Right atrium auricular region (tissue), 2 donors: Measurements from ENCODE around the gene DSPP. TPM values are rescaled to one million over a fixed set of nuclear protein-coding genes. Genes with fewer than 3 reads are reported as not detected.
A peak's percentile ranks its signal among the peaks of the same experiment; 100 is the strongest.

ENCODE experiments used
- DNase-seq: peaks from one replicate; pipeline ENCODE4 v3.0.0-alpha.2; 2019; ENCODE audit warnings: low spot score
- H3K27ac ChIP-seq, 2 donors: fragments of 200-600 bp; sonication (generic); 1 replicate in 1 of 2; 2 replicates in 1 of 2; pipeline ENCODE4 v1.5.1; 2016 to 2019
- H3K27me3 ChIP-seq, 2 donors: fragments of 200-600 bp; sonication (generic); one replicate each; pipeline versions ENCODE4 v1.5.1 to v1.6.0; 2017 to 2019
- H3K36me3 ChIP-seq: fragments of 200-600 bp; sonication (generic); one replicate; pipeline ENCODE4 v1.5.1; 2016
- H3K4me1 ChIP-seq, 2 donors: fragments of 200-600 bp; sonication (generic); one replicate each; pipeline versions ENCODE4 v1.5.1 to v1.6.0; 2017 to 2019
- H3K4me3 ChIP-seq, 2 donors: fragments of 200-600 bp; sonication (generic); 1 replicate in 1 of 2; 2 replicates in 1 of 2; pipeline ENCODE4 v1.5.1; 2017 to 2019; ENCODE audit warnings: mild to moderate bottlenecking in 1 of 2, moderate library complexity in 1 of 2
- H3K9me3 ChIP-seq, 2 donors: fragments of 200-600 bp; sonication (generic); one replicate each; pipeline ENCODE4 v1.5.1; 2019
- CTCF ChIP-seq, 2 donors: fragments of 200-600 bp; sonication (generic); IDR thresholded peaks; one replicate each; pipeline ENCODE4 v1.5.1; 2019; ENCODE audit warnings: antibody characterized with exemption in 2 of 2
- total RNA-seq, 2 donors: library from RNA; depleted of rRNA; stranded (reverse); fragments of >200 nt; gene quantifications; one replicate each; pipeline ENCODE4 v1.1.0, GENCODE V29; 2016

The DSPP gene
- total RNA-seq, 2 donors from 2014 or later = not detected

GRCh38 chr4:87614292-87614890 lies 6.1 kb downstream of the DSPP start:
- no peaks in the 10 kb centered on the region for H3K4me1 ChIP-seq

DNA sequence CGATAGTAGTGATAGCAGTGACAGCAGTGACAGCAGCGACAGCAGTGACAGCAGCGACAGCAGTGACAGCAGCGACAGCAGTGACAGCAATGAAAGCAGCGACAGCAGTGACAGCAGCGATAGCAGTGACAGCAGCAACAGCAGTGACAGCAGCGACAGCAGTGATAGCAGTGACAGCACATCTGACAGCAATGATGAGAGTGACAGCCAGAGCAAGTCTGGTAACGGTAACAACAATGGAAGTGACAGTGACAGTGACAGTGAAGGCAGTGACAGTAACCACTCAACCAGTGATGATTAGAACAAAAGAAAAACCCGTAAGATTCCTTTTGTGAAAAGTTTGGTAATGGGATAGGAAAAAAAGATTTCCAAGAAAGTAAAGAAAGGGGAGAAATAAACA lies 7.9 kb downstream of the DSPP start:
- peaks cover 0 to 6% of the 10 kb centered on the region in 2 donors for H3K4me1 ChIP-seq
- DNase-seq = no peak
- no peaks in the 10 kb centered on the region for H3K27me3 ChIP-seq
- H3K9me3 ChIP-seq = no peaks in the 10 kb centered on the region
- no peak overlapping the region for H3K4me3 ChIP-seq
- no peak overlapping the region for H3K27ac ChIP-seq
- no peaks in the 10 kb centered on the region for H3K36me3 ChIP-seq
- no peak for TF ChIP-seq CTCF (IDR thresholded peaks at IDR 0.05)

More at GRCh38 chr4:87614292-87614890, 6.1 kb downstream of the DSPP start:
- H3K27me3 ChIP-seq = no peaks in the 10 kb centered on the region
- no peak overlapping the region for H3K4me3 ChIP-seq
- no peak for DNase-seq
- no peak overlapping the region for H3K27ac ChIP-seq
- TF ChIP-seq CTCF (IDR thresholded peaks at IDR 0.05) = no peak
- no peaks in the 10 kb centered on the region for H3K36me3 ChIP-seq
- H3K9me3 ChIP-seq = no peaks in the 10 kb centered on the region

DNA sequence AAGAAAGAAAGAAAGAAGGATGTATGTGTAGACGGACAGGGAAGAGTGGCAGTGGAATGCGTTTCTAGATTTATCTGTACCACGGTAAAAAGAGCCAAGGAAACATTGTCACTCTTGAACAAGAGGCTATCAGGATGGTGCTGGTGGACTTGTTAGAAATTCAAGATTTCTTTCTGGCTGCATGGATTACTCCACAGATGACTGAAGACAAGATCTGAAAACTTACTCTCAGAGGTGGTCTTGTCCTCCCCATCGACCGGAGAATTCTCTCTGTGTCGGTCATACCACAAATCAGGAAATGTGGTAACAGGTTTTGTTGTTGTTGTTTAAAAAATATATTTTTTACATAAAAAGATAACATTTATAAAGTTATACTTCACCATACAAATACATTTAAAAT lies 11.8 kb downstream of the DSPP start:
- no peak for TF ChIP-seq CTCF (IDR thresholded peaks at IDR 0.05)
- Histone ChIP-seq H3K27ac (peak overlapping the region; percentile 72 to 75), H3K36me3 (no peaks in the 10 kb centered on the region), H3K9me3 (no peaks in the 10 kb centered on the region), H3K27me3 (no peaks in the 10 kb centered on the region), H3K4me3 (peak overlapping the region in 1 of 2 donors; percentile 17), H3K4me1 (peaks cover 0 to 6% of the 10 kb centered on the region in 2 donors)
- no peak for DNase-seq

DNA sequence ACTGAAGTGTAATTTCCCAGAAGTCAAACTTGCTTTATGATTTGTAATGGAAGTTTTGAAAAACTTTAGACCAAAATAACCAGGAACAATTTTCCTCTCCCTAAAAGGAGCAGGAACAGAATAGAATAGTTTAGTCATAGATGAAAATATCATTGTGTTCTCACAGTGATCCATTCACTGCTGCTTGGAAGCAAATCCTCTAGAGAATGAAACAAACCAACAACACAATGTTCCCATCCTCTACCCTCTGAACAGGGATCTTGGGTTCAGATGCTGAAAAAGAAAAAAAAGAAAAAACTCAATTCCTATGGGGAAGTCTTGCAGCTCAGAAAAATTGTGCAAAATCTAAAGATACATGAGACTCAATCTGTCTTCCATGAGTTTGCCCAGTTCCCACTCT lies 12.2 kb downstream of the DSPP start:
- H3K27me3 ChIP-seq = no peaks in the 10 kb centered on the region
- no peak for TF ChIP-seq CTCF (IDR thresholded peaks at IDR 0.05)
- H3K27ac ChIP-seq = peak overlapping the region; percentile 75 to 83
- peak overlapping the region in 1 of 2 donors; percentile 17 for H3K4me3 ChIP-seq
- no peaks in the 10 kb centered on the region for H3K9me3 ChIP-seq
- DNase-seq = no peak
- peaks cover 0 to 6% of the 10 kb centered on the region in 2 donors for H3K4me1 ChIP-seq
- no peaks in the 10 kb centered on the region for H3K36me3 ChIP-seq

- no peak for TF ChIP-seq CTCF (IDR thresholded peaks at IDR 0.05)
- Histone ChIP-seq H3K36me3 (no peaks in the 10 kb centered on the region), H3K9me3 (no peaks in the 10 kb centered on the region), H3K27me3 (no peaks in the 10 kb centered on the region), H3K27ac (peak overlapping the region in 1 of 2 donors; percentile 83), H3K4me3 (no peak overlapping the region), H3K4me1 (peaks cover 0 to 6% of the 10 kb centered on the region in 2 donors)
- no peak for DNase-seq
These were observed 14.0 kb downstream of the DSPP start for GRCh38 chr4:87622303-87622702.

- Histone ChIP-seq H3K36me3 (no peaks in the 10 kb centered on the region), H3K4me1 (peaks cover 0 to 6% of the 10 kb centered on the region in 2 donors), H3K27me3 (no peaks in the 10 kb centered on the region), H3K9me3 (no peaks in the 10 kb centered on the region), H3K27ac (no peak overlapping the region), H3K4me3 (no peak overlapping the region)
- TF ChIP-seq CTCF (IDR thresholded peaks at IDR 0.05) = no peak
- no peak for DNase-seq
These were observed 16.4 kb downstream of the DSPP start for GRCh38 chr4:87624698-87625097.
